OCI-LY7 (cell line): ENCODE results near the gene CASK. TPM values are rescaled to one million over a fixed set of nuclear protein-coding genes. Genes with fewer than 3 reads are reported as not detected.

Experiments used
- BruUV-seq: library from RNA; stranded (reverse); fragments of 400-500 nt; replicated peaks from 2 replicates; lab custom pipeline; 2021; lab: Mats Ljungman, UMichigan
- CTCF ChIA-PET: fragments of 300-600 bp; sonication (Branson Sonifier 250); formaldehyde crosslinking; loops from one replicate; lab custom pipeline; 2022; ENCODE audit warnings: antibody characterized with exemption; ENCODE audit not compliant: unreplicated experiment; lab: Charles Lee
- POLR2A ChIA-PET: fragments of 300-600 bp; sonication (Branson Sonifier 250); formaldehyde crosslinking; loops from one replicate; lab custom pipeline; 2022; ENCODE audit warnings: antibody characterized with exemption; lab: Charles Lee
- DNase-seq: peaks from one replicate; pipeline ENCODE4 v3.0.0-alpha.2; 2015; ENCODE audit warnings: low spot score
- H2AFZ ChIP-seq: fragments of 200-600 bp; sonication (generic), shearing (Covaris generic); 2 replicates; pipeline ENCODE4 v1.6.1; 2014; ENCODE audit warnings: mild to moderate bottlenecking, antibody characterized with exemption, low read length, moderate library complexity
- H3K27ac ChIP-seq: fragments of 200-600 bp; sonication (generic); 2 replicates; pipeline ENCODE4 v1.5.1; 2014; ENCODE audit warnings: mixed run types, low read depth, mild to moderate bottlenecking, moderate library complexity, low read length, inconsistent platforms; ENCODE audit not compliant: poor library complexity, severe bottlenecking
- H3K36me3 ChIP-seq: fragments of 200-600 bp; sonication (generic); 2 replicates; pipeline ENCODE4 v1.6.1; 2014; ENCODE audit warnings: mild to moderate bottlenecking, antibody characterized with exemption, low read length, moderate library complexity, mixed read lengths; ENCODE audit not compliant: insufficient read depth
- H3K4me1 ChIP-seq: fragments of 200-600 bp; sonication (generic); 2 replicates; pipeline ENCODE4 v1.5.1; 2014; ENCODE audit warnings: mild to moderate bottlenecking, low read length; ENCODE audit not compliant: insufficient read depth, poor library complexity, severe bottlenecking
- H3K4me2 ChIP-seq: fragments of 200-600 bp; sonication (generic); 2 replicates; pipeline ENCODE4 v1.6.1; 2014; ENCODE audit warnings: mild to moderate bottlenecking, low read length
- H3K4me3 ChIP-seq: fragments of 200-600 bp; sonication (generic); 2 replicates; pipeline ENCODE4 v1.5.1; 2014; ENCODE audit warnings: mild to moderate bottlenecking, low read depth, low read length; ENCODE audit not compliant: poor library complexity, severe bottlenecking
- H3K79me2 ChIP-seq: fragments of 200-600 bp; sonication (generic); 2 replicates; pipeline ENCODE4 v1.6.1; 2016; ENCODE audit warnings: low read depth, mild to moderate bottlenecking, low read length, moderate library complexity, mixed read lengths; ENCODE audit not compliant: insufficient read depth
- H3K9me2 ChIP-seq: fragments of 200-600 bp; sonication (generic); 2 replicates; pipeline ENCODE4 v1.6.1; 2016; ENCODE audit warnings: mild to moderate bottlenecking, low read length, mixed read lengths; ENCODE audit not compliant: insufficient read depth
- H3K9me3 ChIP-seq: fragments of 200-600 bp; sonication (generic); 2 replicates; pipeline ENCODE4 v1.6.1; 2014; ENCODE audit warnings: mild to moderate bottlenecking, mixed run types, low read length, mixed read lengths
- H4K20me1 ChIP-seq: fragments of 200-600 bp; sonication (generic); 2 replicates; pipeline ENCODE4 v1.6.1; 2014; ENCODE audit warnings: mild to moderate bottlenecking, antibody characterized with exemption, low read length, moderate library complexity, mixed read lengths; ENCODE audit not compliant: insufficient read depth
- CTCF ChIP-seq: fragments of 200-600 bp; sonication (generic); conservative IDR thresholded peaks from 2 replicates; pipeline ENCODE4 v1.5.1; 2014; ENCODE audit warnings: mild to moderate bottlenecking, antibody characterized with exemption, low read length, moderate library complexity, mixed read lengths
- EZH2phosphoT487 ChIP-seq: fragments of 200-600 bp; sonication (generic); IDR thresholded peaks from 2 replicates; pipeline ENCODE4 v1.6.1; 2018; ENCODE audit warnings: low read depth, borderline replicate concordance, mild to moderate bottlenecking, mixed run types, antibody characterized with exemption, low read length, moderate library complexity, mixed read lengths
- intact Hi-C: fragments of 100-400 bp; cut with micrococcal nuclease; formaldehyde crosslinking; loops from one replicate; pipeline ENCODE4 v1.10.0; 2022; ENCODE audit not compliant: unreplicated experiment
- total RNA-seq, 2 experiments: library from RNA; depleted of rRNA in 1 of 2; stranded (reverse); fragments of >200 nt in 1 of 2; shearing (Covaris generic) in 1 of 2; gene quantifications; 2 replicates each; pipeline ENCODE4 v1.2.3, GENCODE V29; 2014 to 2022

Gene CASK
- total RNA-seq, 2 experiments from 2014 or later: 18.6 to 29.4 TPM

- Histone ChIP-seq H3K4me3 (no peak overlapping the region), H3K79me2 (no peaks in the 10 kb centered on the region), H3K4me2 (no peak overlapping the region), H3K9me3 (no peaks in the 10 kb centered on the region), H3K4me1 (peaks cover 50% of the 10 kb centered on the region), H3K9me2 (no peaks in the 10 kb centered on the region), H4K20me1 (no peaks in the 10 kb centered on the region), H2AFZ (no peak overlapping the region), H3K27ac (no peak overlapping the region), H3K36me3 (no peaks in the 10 kb centered on the region; the same call in 1 of the 2 replicates)
- no TSS peak for BruUV-seq
- CTCF ChIA-PET: no interaction called here
- DNase-seq: no peak
- POLR2A ChIA-PET: interaction anchor here (1.3 kb wide), 1 partner anchor 10 kb away, joined by 4 read pairs; no protein-coding TSS in a partner anchor
- intact Hi-C loops: loop anchor here (5.0 kb wide), 1 partner anchor 398 kb away; the partner anchor contains the start of gene DDX3X
- TF ChIP-seq CTCF (no peak), EZH2phosphoT487 (no peak)
These were observed 193.3 kb downstream of the CASK start for GRCh38 chrX:41730081-41730480.

GRCh38 chrX:41728125-41728524, 195.2 kb downstream of the CASK start:
- Histone ChIP-seq H3K27ac (no peak overlapping the region), H3K4me2 (no peak overlapping the region), H3K36me3 (no peaks in the 10 kb centered on the region; the same call in 1 of the 2 replicates), H3K79me2 (no peaks in the 10 kb centered on the region), H3K9me3 (no peaks in the 10 kb centered on the region), H3K4me3 (no peak overlapping the region), H3K4me1 (peaks cover 56% of the 10 kb centered on the region), H3K9me2 (no peaks in the 10 kb centered on the region), H2AFZ (no peak overlapping the region), H4K20me1 (no peaks in the 10 kb centered on the region)
- ChIA-PET POLR2A (no interaction called here), CTCF (no interaction called here)
- DNase-seq: no peak
- TF ChIP-seq EZH2phosphoT487: no peak
- TF ChIP-seq CTCF: no peak
- no TSS peak for BruUV-seq
- intact Hi-C loops: no loop called here

- H3K27ac ChIP-seq: peak within 1 kb of the TSS; percentile 79
- peaks cover 63% of the 10 kb centered on the region for H3K4me1 ChIP-seq
- peaks cover 31% of the 10 kb centered on the region for H3K36me3 ChIP-seq
- no peaks in the 10 kb centered on the region for H3K79me2 ChIP-seq
- H4K20me1 ChIP-seq: no peaks in the 10 kb centered on the region
- peaks cover 6% of the 10 kb centered on the region; the same call in 1 of the 2 replicates for H3K9me3 ChIP-seq
- TF ChIP-seq EZH2phosphoT487 (no peak), CTCF (no peak)
- H2AFZ ChIP-seq: no peak within 1 kb of the TSS
- no peaks in the 10 kb centered on the region for H3K9me2 ChIP-seq
- POLR2A ChIA-PET: interaction anchor here (1.0 to 1.5 kb wide), 2 partner anchors 12 to 18 kb away, joined by 3 read pairs; no protein-coding TSS in a partner anchor
- peak; percentile 64 for DNase-seq
- peak within 1 kb of the TSS; percentile 69 for H3K4me2 ChIP-seq
- intact Hi-C loops: no loop called here
- CTCF ChIA-PET: no interaction called here
- H3K4me3 ChIP-seq: peak within 1 kb of the TSS; percentile 44
- no TSS peak for BruUV-seq
These were observed 199.5 kb downstream of the CASK start, which contains the start of gene GPR82 for GRCh38 chrX:41723826-41724225. TSS of gene GPR82 (plus strand) at chrX:41724181. CDS start at chrX:41727027, 2,846 bp downstream.
